ENCODE results near the gene KDM2A. TPM values are rescaled to one million over a fixed set of nuclear protein-coding genes. Genes with fewer than 3 reads are reported as not detected.

The KDM2A gene
- total RNA-seq, 1 experiment from 2014 or later: 59.9 TPM

DNA sequence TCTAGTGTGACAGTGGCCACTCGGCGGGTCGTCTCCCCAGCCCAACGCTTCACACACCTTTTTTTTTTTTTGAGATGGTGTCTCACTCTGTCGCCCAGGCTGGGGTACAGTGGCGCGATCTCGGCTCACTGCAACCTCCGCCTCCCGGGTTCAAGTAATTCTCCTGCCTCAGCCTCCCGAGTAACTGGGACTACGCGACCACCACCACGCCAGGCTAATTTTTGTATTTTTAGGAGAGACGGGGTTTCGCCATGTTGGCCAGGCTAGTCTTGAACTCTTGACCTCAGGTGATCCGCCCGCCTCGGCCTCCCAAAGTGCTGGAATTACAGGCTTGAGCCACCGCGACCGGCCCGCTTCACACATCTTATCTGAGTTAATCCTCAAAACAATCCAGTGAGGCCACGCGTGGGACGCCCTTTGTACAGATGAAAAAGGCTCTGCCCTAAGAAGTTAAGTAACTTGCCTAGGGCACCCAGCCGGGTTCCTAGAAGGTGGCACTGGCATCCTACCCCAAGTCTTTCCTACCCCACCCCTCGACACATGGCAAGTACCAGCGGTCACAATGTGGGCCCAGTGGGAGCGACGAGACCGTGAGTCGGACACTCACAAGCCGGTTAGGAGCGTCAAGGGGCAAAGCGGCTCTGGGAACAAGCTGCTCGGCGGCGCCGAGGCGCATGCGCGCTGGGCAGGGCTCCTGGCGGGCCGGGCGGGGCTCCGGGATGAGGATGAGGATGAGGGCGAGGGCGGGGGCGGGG lies 142.0 kb downstream of the KDM2A start:
- peak; percentile 63 for DNase-seq (ENCODE audit: low spot score)

DNA sequence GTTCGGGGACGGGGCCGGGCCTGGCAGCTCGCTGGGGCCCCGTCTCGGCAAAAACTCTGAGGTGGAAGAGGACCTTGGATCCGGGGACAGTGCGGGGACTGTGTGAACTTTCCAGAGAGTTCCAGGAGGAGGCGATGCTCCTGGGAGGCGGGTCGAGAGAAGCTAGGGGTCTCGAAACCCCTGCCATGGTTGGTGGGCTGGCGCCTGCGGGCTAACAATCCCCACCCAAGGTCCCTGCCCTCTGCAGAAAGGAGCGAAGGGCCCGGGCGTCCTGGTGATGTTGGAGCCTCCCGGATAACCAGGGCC lies 142.5 kb downstream of the KDM2A start:
- no peak for DNase-seq (ENCODE audit: low spot score)

DNA sequence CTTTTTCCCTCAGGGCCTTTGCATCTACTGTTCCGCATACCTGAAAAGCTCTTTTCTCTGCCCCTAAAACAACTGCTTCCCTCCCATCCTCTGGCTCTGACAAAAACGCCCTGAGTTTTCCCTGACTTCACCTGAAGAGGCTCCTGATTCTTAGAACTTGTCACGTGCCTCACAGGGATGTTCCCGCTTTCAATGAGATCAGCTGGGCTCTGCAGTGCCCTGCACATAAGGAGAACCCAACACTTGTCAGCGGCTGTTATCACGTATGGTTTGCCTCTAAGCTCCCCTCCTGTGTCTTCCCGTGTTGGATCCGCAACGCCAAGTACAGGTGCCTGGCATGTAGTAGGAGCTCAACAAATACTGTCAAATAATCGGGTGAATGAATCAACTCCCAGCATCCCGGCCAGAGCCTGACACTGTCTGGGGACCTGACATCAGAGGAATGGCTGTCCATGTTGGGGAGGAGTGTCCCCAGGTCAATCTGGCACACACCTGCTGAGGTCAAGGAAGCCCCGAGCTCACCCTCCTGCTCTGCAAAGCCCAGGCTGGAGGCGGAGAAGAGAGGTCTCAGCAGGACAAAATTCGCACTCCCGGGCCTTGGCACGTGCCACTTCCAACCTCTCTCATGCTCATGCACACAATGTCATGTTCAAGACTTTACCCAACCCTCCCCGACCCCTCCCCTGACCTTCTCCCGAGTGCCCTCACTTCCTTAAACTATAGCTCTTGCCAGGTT lies 143.1 kb downstream of the KDM2A start:
- no peak for DNase-seq (ENCODE audit: low spot score)

DNA sequence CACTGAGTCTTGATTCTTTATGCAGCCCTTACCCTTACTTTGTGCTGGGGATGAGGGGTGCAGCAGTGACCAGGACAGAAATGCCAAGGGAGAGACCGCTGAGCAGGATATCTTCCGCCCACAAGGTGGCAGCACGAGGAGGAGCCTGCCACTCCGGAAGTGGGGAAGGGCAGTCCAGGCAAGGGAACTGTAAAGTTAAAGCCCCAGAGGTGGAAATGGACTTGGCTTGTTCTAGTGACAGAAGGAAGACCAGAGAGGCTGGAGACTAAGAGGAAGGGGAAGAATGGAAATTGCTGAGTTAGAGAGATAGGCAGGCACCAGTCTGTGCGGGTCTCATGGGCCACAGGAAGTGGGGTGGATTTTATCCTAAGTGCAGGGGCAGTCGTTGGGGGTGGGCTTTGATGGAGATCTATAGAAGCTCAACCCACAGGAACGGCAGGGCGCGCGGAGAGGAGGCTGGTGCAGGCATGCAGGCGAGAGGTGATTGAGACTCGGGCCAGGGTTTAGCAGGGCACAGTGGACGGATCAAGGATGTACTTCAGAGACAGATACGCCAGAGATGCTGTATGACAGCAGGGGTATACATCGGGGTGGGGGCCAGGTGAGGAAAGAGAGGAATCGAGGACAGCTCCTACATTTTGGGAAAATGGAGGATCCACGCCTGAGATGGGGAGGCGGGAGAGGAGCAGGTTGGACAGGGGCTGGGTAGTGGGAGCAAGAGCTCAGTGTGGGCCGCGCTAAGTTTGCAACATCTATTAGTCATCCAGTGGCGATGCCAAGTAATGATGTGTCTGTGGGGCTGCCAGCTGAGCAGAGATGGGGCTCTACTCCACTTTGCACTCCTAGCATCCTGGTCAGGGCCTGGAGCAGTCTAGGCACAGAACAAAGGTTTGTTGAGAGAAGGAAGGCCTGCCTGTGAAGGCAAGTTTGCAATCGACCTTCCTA lies 143.9 kb downstream of the KDM2A start:
- DNase-seq (ENCODE audit: low spot score): peak; percentile 95

DNA sequence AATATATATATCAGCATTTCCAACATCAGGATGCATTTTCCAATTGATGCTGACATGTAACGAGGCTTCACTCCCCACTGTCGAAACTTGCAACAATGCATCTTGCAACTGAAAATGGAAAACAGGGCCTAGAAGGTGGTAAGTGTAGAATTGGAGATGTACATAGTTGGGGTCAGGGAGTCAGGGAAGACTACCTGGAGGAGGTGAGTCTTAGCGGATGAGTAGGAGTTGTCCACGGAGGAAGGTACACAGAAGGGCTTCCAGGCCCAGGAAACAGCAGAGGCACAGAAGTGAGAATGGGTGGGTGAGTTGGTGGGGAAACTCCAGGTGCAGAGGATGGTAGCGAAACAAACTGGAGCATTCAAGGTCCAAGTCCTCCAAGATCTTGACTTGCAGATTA lies 145.2 kb downstream of the KDM2A start:
- DNase-seq (ENCODE audit: low spot score): no peak

DNA sequence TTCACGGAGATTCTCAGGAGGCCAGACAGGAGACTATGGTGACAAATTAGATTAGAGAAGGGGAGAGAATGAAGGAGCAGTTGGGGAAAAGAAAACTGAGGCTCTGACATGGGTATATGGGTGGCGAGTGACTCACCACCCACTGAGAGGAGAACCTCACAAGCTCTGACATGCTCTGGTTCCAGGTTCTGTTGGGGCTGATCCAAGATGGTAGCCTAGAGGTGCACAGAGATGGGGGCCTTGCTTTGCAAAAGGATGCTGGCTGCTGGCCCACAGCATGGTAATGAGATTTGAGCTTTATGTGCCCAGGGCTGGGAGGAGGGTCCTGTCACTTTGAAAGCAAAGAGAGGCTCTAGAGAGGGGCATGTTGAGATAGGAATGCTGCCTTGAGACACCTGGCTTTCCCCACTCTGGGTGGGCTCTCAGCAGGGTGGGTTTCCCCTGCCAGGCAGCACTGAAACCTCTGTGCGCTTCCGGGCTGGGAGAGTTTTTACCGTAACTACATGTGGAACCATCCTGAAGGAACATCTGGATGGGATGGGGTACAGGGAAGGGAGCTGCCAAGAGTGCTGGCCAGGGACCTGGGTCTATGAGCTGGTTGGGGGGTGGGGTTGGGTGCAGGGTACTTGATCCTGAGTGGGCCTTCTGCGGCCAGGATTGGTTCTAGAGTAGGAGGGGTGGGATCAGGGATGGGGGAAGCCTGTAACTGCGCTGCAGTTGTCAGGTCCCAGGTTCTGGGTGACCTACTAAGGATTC lies 146.0 kb downstream of the KDM2A start:
- DNase-seq (ENCODE audit: low spot score): no peak

DNA sequence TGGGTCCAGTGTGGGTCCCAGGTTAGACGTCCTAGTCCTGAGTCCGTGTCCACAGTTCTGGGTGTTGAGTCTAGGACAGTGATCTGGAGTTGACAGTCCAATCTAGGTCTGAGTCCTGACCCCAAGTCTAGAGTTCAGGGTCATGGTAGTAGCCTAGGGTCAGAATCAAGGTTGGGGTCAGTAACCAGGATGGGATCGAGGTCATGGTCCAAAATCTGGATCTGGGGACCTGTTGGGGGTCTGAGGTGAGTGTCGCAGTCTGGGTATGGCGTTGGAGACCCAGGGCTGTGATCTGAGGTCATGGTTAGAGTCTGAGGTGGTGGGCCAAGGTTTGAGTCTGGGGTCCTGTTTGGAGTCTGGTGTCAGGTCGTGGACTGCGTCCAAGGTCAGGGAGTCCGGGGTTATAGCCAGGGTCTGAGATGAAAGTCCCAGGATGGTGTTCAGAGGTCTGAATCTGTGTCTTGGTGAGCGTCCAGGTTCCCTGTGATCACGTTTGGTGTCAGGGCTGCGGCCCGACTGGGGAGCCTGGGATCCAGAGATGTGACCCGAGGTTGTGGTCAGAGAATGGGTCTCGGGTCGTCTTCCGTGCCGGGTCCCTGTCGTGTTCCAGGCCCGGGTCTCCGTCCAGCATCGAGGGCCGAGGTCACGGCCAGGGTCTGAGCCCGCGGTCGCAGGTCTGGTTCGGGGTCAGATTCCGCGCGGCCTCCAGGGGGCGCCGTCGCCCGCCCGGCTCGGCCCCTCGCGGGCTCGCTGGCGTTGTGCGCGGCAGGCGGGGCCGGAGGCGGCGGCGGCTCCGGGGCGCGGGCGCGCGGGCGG lies 146.8 kb downstream of the KDM2A start:
- DNase-seq (ENCODE audit: low spot score): peak; percentile 75

DNA sequence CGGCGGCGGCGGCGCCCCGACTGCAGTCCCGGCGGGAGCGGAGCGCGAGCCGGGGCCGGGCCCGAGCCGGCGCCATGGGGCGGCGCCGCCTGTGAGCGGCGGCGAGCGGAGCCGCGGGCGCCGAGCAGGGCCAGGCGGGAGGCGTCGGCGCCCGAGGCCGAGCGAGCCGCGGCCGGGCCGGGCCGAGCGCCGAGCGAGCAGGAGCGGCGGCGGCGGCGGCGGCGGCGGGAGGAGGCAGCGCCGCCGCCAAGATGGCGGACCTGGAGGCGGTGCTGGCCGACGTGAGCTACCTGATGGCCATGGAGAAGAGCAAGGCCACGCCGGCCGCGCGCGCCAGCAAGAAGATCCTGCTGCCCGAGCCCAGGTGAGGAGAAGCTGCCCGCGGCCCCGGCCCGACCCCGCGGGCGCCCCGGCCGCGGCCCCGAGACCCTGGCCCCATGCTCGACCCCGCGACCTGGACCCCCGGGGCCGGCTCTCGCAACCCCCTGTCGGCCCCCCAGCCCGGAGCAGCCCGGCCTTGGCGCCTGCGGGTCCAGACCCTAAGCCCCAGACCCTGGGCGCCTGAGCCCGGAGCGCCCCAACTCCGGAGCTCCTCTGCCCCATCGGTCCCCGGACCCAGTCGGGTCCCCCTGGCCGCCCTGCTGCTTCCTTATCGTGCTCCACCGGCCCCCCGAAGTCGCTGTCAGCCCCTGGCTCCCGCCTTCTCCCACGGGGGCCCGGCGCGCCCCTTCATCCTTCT lies 147.6 kb downstream of the KDM2A start, which contains the start of gene GRK2:
Gene GRK2 (plus strand): TSS at position 25 of the 739 bp plus-strand sequence. CDS start 227 bp downstream, at position 252.
- peak; percentile 51 for DNase-seq (ENCODE audit: low spot score)

DNA sequence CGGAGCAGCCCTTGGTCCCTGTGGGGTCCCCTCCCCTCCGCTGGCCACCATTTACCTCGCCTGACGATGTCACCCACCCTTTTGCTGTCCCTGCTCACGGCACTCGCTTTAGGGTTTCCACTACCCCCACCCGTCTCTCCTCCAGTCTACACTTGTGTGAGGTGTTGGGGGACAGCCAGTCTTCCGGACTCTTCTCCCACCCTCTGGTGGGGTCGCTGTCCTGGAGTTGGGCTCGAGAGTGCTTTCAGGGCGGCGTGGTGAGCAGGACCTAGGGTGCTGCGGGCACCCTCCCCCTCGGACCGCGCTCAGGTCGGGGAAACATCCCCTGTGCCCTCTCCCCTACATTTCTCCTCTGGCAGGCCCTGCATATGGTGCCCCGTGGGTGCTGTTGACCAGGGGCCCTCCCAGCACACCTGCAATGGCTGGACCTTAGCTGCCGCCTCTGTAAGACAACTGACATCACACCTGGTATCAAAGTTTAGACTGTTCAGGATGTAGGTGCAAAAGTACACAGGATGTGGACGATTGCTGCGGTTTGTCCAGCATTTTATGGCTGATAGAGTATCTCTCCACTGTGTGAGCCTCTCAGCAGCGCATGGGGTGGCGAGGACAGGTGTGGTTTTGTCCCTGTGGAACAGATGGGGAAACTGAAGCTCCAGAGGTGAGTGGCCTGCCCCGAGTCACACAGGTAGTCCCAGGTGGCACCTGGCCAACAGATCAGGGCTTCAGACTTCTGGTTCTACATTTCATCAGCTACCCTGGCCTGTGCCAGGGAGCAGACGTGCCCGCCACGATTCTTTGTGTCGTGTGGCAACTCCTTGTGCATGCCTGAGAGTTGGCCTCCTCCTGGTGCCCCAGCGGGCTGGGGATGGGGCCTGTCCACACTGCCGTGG lies 148.4 kb downstream of the KDM2A start:
- peak; percentile 88 for DNase-seq (ENCODE audit: low spot score)

DNA sequence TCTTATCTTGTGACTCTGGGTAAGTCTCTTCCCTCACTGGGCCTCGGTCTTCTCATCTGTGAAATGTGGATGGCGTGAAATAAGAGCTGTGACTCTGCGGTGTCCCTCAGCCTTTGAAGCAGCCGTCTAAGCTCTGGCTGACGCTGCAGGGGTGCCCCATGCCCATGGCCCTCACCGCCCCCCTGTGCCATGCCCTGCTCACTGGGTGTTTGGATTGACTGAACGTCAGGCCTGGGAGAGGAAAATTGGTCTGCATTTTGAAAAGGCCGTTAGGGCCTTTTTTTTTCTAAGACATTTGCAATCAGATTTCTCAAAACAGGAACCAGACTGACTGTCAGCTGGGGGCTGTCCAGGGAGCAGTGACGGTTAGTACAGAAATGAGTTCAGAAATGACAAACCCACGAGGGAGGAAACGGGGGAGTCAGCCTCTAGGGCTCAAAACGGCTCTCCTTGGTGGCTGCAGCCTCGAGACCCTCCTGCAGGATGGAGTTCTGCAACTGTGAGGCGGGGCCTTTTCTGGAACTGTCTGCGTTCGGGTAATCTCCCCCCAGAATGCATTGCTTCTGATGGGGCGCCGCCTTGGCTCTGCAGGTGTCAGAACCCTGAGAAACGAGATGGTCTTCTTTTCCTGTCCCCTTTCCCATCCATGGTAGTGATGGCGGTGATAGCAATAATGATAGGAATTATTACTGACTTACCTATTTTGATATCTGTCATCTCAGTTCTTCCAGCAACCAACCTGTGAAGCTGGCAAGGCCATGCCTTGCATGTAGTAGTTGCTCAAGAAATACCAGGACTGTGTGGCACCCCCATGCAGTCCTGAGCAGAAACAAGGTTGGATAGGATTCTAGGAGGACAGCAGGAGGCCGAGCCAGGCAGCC lies 149.3 kb downstream of the KDM2A start:
- DNase-seq (ENCODE audit: low spot score): no peak

DNA sequence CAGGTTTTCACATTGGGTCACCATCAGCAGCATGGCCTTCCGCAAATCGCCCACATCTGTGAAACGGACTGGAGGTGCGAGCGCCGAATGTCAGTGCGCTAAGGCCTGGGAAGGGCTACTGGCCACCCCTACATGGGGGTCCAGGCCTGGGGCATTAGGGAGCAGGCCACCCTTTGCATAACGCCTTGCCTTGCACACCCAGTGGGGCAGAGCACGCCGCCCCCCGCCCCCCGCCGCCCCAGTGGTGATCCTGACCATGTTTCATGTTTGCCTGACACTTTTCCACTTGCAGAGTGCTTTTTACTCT lies 149.9 kb downstream of the KDM2A start:
- no peak for DNase-seq (ENCODE audit: low spot score)

DNA sequence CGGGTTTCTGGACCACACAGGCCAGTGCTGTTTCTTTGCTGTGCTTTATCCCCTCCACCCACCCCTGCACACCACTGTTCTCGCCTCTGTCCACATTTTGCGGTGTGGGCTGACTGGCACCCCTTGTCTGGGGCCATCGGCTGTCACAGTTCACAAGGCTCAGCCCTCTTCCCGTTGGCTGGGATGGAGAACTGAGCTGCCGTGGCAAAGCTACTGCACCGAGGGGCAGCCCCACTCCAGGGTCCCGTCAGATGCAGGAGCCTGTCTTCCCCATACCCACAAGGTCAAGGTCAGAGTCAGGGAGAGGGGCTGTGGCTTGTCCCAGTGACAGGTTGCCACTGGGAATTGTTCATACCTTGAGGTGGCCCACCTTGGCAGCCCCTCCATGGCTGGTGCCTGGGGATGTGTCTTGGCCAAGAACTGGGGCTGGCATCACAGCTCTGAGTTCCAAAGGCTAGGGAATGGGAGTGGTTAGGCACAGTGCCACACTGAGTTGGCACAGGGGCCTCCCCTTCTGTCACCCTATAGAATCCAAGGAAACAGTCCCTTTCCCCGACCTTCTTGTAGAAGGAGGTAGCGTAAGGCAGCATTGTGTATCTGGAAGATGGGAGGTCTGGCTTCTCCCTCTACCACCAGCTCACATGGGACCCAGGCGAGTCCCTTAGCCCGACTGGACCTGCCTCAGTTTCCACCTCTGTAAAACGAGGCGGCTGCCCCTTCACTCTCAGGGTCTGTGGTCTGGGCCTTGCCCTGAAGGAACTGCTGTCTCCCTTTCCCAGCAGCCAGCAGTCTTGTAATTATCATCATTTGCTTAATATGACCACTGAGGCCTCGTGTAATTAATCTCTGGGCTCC lies 150.6 kb downstream of the KDM2A start:
- peak; percentile 54 for DNase-seq (ENCODE audit: low spot score)

DNA sequence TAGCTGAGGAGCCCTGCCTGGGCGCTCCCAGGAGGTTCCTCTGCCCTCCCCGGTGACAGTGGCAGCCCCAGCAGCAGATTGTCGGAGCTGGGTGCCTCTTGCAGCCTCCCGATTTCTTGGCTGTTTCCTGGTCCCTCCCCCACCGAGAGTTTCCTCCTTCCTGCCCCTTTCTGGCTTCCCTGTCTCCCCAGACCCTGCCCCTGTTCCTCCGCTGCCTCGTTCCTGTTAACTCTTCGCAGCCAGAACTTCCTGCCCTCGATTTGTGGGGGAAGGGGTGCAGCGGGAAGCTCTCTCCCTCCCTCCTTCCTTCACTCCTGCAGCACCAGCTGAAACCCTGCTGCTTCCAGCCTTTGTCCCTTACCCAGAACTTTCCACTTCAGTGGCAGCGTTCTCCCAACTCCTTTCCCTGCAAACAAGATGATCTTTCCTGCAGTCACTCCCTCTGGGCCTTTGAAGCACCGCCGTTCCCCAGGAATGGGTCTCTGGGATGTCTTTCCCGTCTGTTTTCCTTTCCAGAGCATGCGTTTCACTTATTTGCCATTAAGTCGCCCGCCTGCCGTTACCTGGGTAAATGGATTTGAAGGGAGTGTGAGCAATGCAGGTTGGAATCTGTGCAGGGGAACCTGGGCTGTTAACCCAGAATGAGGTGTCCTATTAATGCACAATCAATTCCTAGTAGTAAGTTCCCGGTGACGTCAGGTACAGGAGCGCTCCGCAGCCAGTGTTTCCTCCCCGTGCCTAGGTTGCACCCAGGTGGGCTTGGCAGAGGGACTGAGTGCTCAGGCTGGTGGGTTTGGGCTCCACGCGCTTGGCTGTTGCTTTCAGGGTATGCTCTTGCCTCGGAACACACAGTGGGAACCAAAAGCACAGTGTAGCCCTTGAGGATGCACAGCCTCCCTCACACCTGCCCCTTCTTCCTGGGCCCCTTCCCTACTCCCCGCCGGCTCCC lies 151.5 kb downstream of the KDM2A start:
- peak; percentile 33 for DNase-seq (ENCODE audit: low spot score)

DNA sequence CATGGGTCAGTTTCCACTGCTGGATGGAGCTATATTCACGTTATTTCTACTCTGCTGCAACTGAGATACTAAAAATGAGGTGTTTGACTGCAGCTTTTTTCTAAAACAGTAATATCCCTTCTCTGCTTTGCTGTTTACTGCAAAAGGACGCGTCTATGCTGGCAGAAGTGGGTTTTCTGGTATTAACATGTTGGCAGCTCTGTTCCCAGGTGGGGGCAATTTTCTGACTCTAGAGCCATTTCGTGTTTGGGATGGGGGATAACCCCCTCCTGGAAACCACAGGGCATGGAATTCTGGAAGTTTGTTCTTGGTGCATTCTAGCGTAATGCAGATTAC lies 152.1 kb downstream of the KDM2A start:
- no peak for DNase-seq (ENCODE audit: low spot score)

DNA sequence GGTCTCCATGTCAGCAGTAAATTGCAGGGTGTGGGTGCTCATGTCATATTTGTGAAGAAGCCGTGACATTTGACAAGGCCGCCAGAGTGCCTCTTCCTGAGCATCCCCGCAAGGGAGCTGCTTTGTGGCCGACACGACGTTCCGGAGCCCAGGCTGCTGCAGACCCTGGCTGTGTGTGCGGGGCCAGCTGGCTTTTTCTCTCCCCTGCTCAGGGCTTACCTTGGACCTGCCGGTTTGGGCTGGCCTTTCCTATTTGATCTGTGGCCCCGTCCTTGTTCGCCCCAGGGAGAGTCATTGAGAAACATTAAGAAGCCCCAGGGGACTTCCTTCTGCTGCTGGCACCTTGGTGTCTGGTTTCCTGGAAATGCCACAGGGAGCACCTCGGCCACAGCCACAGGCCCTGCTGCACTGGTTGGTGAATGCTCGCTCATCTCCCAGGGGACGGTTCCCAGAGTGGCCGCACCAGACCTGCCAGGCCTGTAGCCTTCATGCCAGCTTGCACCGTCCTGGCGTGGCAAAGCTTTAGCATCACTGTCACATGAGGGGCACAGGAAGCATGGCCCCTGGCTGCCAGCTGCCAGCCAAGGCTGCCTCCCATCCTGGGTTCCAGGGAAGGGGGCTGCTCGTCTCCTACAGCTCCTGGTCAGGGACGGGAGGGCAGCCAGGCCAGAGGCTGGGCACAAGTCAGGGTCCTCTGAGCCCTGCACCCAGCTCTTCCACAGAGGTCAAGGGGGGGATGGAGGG lies 152.7 kb downstream of the KDM2A start:
- DNase-seq (ENCODE audit: low spot score): no peak

All from HT-29 (cell line).